HG02938 (cell line): Measurements from ENCODE around the gene TICRR.
"Not testable (repeated sequence)": the region's sequence is repeated elsewhere in the genome, so short reads cannot be mapped to it uniquely, and the experiment has no call there.

Experiments
- ATAC-seq: cut with Tn5 transposase; IDR thresholded peaks from one replicate; pipeline ENCODE4 v1.9.1; 2021; ENCODE audit warnings: mild to moderate bottlenecking, moderate library complexity; ENCODE audit not compliant: unreplicated experiment

The TICRR gene

GRCh38 chr15:89559769-89560264, 15.5 kb upstream of the TICRR start:
- no peak for ATAC-seq

GRCh38 chr15:89566181-89566580, 9.1 kb upstream of the TICRR start:
- no peak for ATAC-seq

- ATAC-seq: no peak
Observed at GRCh38 chr15:89566621-89567294, 8.5 kb upstream of the TICRR start.

- ATAC-seq: no peak
Observed at GRCh38 chr15:89569090-89569745, 6.1 kb upstream of the TICRR start.

GRCh38 chr15:89575656-89576416, 567 bp downstream of the TICRR start:
- ATAC-seq: peak; percentile 17

GRCh38 chr15:89576417-89576773, 1.1 kb downstream of the TICRR start:
- ATAC-seq: no peak

- no peak for ATAC-seq
Observed at GRCh38 chr15:89577776-89578115, 2.5 kb downstream of the TICRR start.

GRCh38 chr15:89578146-89578545, 2.9 kb downstream of the TICRR start:
- no peak for ATAC-seq

- ATAC-seq: not testable (repeated sequence)
Observed at GRCh38 chr15:89580747-89581146, 5.5 kb downstream of the TICRR start.

GRCh38 chr15:89586651-89587050, 11.4 kb downstream of the TICRR start:
- ATAC-seq: no peak

GRCh38 chr15:89587955-89588354, 12.7 kb downstream of the TICRR start:
- ATAC-seq: no peak

- ATAC-seq: no peak
Observed at GRCh38 chr15:89591834-89592233, 16.6 kb downstream of the TICRR start.

- no peak for ATAC-seq
Observed at GRCh38 chr15:89593018-89593417, 17.7 kb downstream of the TICRR start.

- ATAC-seq: no peak
Observed at GRCh38 chr15:89599021-89599420, 23.8 kb downstream of the TICRR start.

- ATAC-seq: no peak
Observed at GRCh38 chr15:89611317-89611716, 36.0 kb downstream of the TICRR start.

GRCh38 chr15:89613031-89613430, 37.8 kb downstream of the TICRR start:
- no peak for ATAC-seq

GRCh38 chr15:89614164-89614563, 38.9 kb downstream of the TICRR start:
- ATAC-seq: no peak

GRCh38 chr15:89615135-89615534, 39.9 kb downstream of the TICRR start:
- ATAC-seq: no peak

GRCh38 chr15:89616228-89616627, 41.0 kb downstream of the TICRR start:
- ATAC-seq: no peak

- no peak for ATAC-seq
Observed at GRCh38 chr15:89621547-89621946, 46.3 kb downstream of the TICRR start.

GRCh38 chr15:89623165-89623564, 47.9 kb downstream of the TICRR start:
- ATAC-seq: no peak

- ATAC-seq: no peak
Observed at GRCh38 chr15:89625716-89626115, 50.4 kb downstream of the TICRR start.
